GM21390 (cell line): ENCODE data around the gene DENND5B.
A peak's percentile ranks its signal among the peaks of the same experiment; 100 is the strongest.
"Not testable (repeated sequence)": the region's sequence is repeated elsewhere in the genome, so short reads cannot be mapped to it uniquely, and the experiment has no call there.

Experiments used
- ATAC-seq: cut with Tn5 transposase; IDR thresholded peaks from one replicate; pipeline ENCODE4 v1.9.1; 2021; ENCODE audit not compliant: unreplicated experiment

The DENND5B gene

GRCh38 chr12:31476437-31476836 is 114.5 kb downstream of the DENND5B start:
- no peak for ATAC-seq

- ATAC-seq: not testable (repeated sequence)
These were observed 115.3 kb downstream of the DENND5B start for GRCh38 chr12:31475610-31476009.

DNA sequence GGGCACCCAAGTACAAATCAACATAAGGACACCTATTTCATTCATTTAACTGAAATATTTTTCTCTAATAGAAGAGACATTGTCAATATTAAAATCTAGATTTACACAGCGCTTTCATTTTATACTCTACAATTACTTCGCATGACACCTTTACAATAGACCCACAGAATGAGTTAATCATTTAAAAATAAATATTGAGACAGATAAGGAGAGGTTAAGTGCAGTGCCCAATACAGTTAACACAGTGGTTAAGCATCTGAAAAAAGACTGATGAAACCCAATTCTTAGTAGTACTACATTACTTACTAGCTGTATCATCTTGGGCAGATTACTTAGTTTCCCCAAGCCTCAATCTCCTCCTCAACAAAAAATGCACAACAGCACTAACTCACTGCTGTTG is 116.2 kb downstream of the DENND5B start:
- ATAC-seq: no peak

- ATAC-seq: no peak
These were observed 119.1 kb downstream of the DENND5B start for GRCh38 chr12:31471823-31472222.

- no peak for ATAC-seq
These were observed 119.9 kb downstream of the DENND5B start for GRCh38 chr12:31471051-31471450.

GRCh38 chr12:31470459-31470858 is 120.5 kb downstream of the DENND5B start:
- no peak for ATAC-seq

DNA sequence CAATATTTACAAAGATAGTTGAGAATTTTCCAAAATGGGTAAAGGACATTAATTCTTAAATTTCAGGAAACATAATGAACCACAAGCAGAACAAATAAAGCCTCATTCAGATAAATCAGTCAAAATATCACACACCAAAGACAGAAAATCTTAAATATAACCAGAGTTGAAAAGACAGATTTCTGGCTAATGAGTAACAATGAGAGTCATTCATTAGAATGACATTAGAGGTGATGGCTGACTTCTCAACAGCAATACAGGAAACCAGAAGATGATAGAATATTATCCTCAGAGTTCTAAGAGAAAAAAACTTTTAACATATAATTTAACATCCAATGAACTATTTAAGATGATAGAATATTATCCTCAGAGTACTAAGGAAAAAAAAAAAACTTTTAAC is 124.2 kb downstream of the DENND5B start:
- ATAC-seq: no peak

DNA sequence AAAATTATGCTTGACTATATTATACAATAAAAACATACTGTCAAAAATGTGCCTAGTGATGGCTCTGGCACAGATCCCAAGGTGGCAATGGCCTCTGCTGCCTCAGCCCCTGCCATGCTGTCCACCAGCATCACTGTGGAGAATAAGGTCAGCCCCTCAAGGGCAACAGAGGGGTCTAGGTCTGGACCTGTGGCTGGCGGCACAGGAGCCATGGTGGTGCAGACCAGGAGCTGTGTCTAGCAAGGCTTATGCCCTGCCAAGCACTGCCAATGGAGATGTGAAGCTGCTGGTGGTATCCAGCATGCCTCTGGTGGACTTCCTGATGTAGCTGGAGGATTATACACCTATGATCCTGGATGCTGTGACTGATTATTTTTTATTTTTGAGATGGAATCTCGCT is 125.9 kb downstream of the DENND5B start:
- ATAC-seq: no peak

DNA sequence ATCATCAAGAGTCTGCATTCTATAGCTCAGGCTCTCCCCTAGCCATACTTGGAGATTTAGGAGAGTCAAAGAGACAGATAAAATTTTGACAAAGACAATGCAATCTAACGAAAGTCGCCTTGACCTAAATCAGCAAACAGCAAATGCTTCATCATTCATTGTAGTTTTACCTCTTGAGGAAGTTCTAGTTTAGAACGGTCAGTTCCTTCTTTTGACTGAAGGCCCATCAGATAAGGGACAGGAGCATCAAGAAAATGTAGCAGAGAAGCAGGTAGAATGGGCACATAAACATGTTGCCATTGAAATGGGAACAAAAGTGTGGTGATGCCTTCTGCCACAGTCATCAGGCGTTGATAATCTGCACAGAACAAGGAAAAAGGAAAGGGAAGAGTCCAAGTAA is 130.9 kb downstream of the DENND5B start:
- ATAC-seq: no peak

DNA sequence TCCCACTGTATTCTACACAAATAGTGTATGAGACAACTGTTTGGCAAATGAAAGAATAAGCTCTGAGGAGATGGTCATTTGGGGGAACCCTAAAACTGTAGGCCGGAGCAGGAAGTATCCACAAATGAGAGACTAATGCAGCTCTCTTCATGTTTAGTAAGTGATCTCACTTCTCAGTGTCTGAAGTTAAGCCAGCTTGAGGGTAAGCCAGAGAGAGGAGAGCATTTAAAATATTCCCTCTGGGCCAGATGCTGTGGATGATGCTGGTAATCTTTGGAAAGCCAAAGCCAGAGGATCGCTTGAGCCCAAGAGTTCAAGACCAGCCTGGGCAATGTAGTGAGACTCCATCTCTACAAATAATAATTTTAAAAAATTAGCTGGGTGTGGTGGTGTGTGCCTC is 134.4 kb downstream of the DENND5B start:
- ATAC-seq: no peak

DNA sequence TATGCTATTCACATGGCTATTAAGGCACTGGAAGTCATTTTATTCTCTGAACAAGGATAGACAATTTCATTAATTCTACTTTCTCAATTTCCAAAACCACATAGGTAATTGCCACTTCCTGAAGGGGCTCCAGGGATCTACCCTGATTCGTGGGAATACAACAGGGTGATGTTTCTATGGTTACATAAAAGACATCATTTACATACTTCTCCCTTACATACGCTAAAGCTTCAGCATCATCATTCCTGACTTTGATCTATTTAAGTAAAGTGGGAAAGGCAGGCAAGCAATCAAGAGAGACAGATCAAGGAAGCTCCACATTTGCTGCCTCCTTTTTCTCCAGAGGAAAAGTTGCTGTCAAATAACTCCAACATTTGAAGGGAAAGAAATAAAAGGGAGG is 146.2 kb downstream of the DENND5B start:
- no peak for ATAC-seq

DNA sequence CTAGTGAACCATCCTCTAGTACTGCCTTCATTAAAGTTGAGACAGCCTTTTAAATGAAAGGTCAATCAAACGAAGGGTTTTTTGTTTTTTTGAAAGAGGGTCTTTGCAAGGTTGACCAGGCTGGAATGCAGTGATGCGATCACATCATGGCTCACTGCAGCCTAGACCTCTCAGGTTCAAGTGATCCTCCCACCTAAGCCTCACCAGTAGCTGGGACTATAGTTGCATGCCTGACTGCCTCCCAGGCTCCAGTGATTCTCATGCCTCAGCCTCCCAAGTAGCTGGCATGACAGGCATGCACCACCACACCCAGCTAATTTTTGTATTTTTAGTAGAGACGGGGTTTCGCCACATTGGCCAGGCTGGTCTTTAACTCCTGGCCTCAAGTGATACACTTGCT is 150.3 kb downstream of the DENND5B start:
- ATAC-seq: no peak

DNA sequence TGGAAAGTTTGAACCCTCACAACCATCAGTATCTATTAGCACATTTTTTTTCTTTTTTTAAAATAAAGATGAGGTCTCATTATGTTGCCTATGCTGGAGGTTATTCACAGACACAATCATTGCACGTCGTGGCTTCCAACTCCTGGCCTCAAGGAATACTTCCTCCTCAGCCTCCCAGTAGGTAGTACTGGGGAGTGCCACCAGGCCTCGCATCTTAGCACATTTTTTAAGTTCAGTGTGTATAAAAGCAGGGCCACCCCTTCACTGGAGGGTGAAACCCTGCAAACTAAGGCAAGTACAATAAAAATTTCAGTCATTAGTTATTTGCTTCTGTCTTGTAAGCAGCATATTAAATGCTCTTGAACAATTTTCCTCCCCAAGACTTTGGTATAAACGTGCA is 150.8 kb downstream of the DENND5B start:
- no peak for ATAC-seq

- no peak for ATAC-seq
These were observed 159.2 kb downstream of the DENND5B start for GRCh38 chr12:31431721-31432240.

DNA sequence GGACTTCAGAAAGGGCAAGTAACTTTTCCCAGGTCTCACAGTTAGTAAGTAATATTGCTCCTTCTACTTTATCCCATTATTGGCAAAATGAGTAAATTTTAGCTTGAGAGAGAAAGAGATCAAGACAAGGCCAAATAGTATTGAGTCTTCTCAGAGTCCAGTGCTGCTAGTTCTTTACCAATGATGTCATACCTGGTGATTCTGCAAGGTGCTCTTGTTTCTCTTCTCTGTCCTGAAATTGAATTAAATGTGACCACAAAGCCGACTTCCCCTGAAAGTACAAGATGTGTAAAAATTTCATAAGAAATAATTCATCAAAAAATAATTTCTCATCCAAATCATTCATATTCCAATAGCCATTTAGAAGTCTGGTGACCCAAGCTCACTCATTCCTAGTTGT is 167.5 kb downstream of the DENND5B start:
- ATAC-seq: no peak

- no peak for ATAC-seq
These were observed 178.6 kb downstream of the DENND5B start for GRCh38 chr12:31412292-31412801.

GRCh38 chr12:31408763-31409162 is 182.2 kb downstream of the DENND5B start:
- ATAC-seq: no peak

GRCh38 chr12:31407562-31407961 is 183.4 kb downstream of the DENND5B start:
- no peak for ATAC-seq

DNA sequence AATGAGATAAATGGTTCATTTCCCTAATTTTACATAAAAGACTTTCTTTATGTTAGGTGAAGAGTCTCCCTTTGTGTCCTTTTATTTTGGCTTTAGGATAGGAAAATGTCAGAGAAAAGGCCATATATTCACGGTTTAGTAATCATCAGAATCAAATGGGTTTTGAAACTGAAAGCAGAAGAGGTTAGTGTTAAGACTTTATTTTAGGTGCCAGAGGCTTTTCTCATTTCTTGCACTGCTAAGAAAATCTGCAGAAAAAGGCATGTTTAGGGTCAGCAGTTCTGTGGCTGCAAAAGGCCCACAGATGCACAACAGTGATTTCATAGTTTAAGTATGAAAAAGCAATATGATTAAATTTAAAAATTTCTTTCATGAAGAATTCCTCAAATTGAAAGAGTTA is 184.6 kb downstream of the DENND5B start:
- ATAC-seq: peak; percentile 77

DNA sequence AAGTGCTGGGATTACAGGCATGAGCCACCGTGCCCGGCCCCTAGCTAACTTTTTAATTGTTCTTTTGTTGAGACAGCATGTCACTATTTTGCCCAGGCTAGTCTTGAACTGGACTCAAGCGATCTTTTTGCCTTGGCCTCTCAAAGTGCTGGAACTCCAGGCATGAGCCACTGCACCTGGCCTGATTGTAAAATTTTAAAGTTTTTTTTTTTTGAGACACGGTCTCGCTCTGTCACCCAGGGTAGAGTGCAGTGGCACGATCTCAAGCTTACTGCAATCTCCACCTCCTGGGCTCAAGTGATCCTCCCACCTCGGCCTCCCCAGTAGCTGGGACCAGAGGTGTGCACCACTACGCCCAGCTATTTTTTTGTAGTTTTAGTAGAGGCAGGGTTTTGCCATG is 185.9 kb downstream of the DENND5B start:
- ATAC-seq: no peak

GRCh38 chr12:31403099-31403607 is 187.8 kb downstream of the DENND5B start:
- ATAC-seq: peak; percentile 58

GRCh38 chr12:31393004-31393550 is 197.9 kb downstream of the DENND5B start:
- ATAC-seq: no peak

GRCh38 chr12:31390991-31391390 is 199.9 kb downstream of the DENND5B start:
- no peak for ATAC-seq
